GM12891 (cell line): ENCODE data around the gene INAVA.

Experiments used
- POLR2AphosphoS5 ChIP-seq: IDR thresholded peaks from 2 replicates; pipeline ENCODE4 v1.6.1; 2011; ENCODE audit warnings: low read depth, low read length, control low read depth
- TAF1 ChIP-seq: IDR thresholded peaks from 2 replicates; pipeline ENCODE4 v1.6.1; 2011; ENCODE audit warnings: low read depth, low read length, control low read depth

GRCh38 chr1:200960236-200960947 lies 65.7 kb downstream of the INAVA start:
- TF ChIP-seq TAF1 (no peak), POLR2AphosphoS5 (no peak)
